Left ventricle myocardium inferior (tissue), 1 donor: ENCODE measurements around the gene CYP2A6. TPM values are rescaled to one million over a fixed set of nuclear protein-coding genes. Genes with fewer than 3 reads are reported as not detected.

Source experiments
- DNase-seq: peaks from one replicate; pipeline ENCODE4 v3.0.0-alpha.2; 2020
- H3K27ac ChIP-seq: fragments of 200-600 bp; replicated peaks from 2 replicates; pipeline ENCODE4 v1.8.0; 2021
- H3K27me3 ChIP-seq: fragments of 200-600 bp; 2 replicates; pipeline ENCODE4 v1.8.0; 2021; ENCODE audit warnings: low read depth
- H3K36me3 ChIP-seq: fragments of 200-600 bp; 2 replicates; pipeline ENCODE4 v1.8.0; 2021
- H3K4me1 ChIP-seq: fragments of 200-600 bp; 2 replicates; pipeline ENCODE4 v1.8.0; 2021
- H3K4me3 ChIP-seq: fragments of 200-600 bp; 2 replicates; pipeline ENCODE4 v1.8.0; 2021; ENCODE audit warnings: mild to moderate bottlenecking, moderate library complexity
- H3K9me3 ChIP-seq: fragments of 200-600 bp; replicated peaks from 2 replicates; pipeline ENCODE4 v1.8.0; 2021
- CTCF ChIP-seq: fragments of 200-600 bp; IDR thresholded peaks from 2 replicates; pipeline ENCODE4 v1.8.0; 2021; ENCODE audit warnings: antibody characterized with exemption, mild to moderate bottlenecking, borderline replicate concordance
- intact Hi-C: fragments of 100-400 bp; cut with micrococcal nuclease; formaldehyde crosslinking; loops from one replicate; pipeline ENCODE4 v1.11.0; 2022
- total RNA-seq: library from RNA; stranded (reverse); fragmentation: NEBNext Ultra II Directional; extraction: Animal tissue kit (Norgen Biotek cat#: 25700); gene quantifications from one replicate; pipeline ENCODE4 v1.2.1, GENCODE V29; 2021
- donor health status: DM: no; HTN: yes; CAD: no; lungs with severe emphysema.

The CYP2A6 gene
- total RNA-seq, 1 donor from 2014 or later, result not detected

GRCh38 chr19:40808021-40808325 is 42.3 kb downstream of the CYP2A6 start:
- peaks cover 96% of the 10 kb centered on the region for H3K4me1 ChIP-seq
- no peaks in the 10 kb centered on the region for H3K27me3 ChIP-seq
- peaks cover 28% of the 10 kb centered on the region for H3K36me3 ChIP-seq
- H3K9me3 ChIP-seq, result no peaks in the 10 kb centered on the region
- intact Hi-C loops, result no loop called here
- H3K27ac ChIP-seq, result peak overlapping the region; percentile 99
- TF ChIP-seq CTCF, result no peak
- DNase-seq, result no peak
- no peak overlapping the region for H3K4me3 ChIP-seq

GRCh38 chr19:40807147-40808020 is 42.9 kb downstream of the CYP2A6 start:
- H3K36me3 ChIP-seq, result peaks cover 28% of the 10 kb centered on the region
- H3K4me3 ChIP-seq, result peak overlapping the region; percentile 49
- no peak for DNase-seq
- H3K9me3 ChIP-seq, result no peaks in the 10 kb centered on the region
- peak overlapping the region; percentile 99 for H3K27ac ChIP-seq
- TF ChIP-seq CTCF, result peak; percentile 19
- H3K4me1 ChIP-seq, result peaks cover 96% of the 10 kb centered on the region
- no peaks in the 10 kb centered on the region for H3K27me3 ChIP-seq
- intact Hi-C loops, result no loop called here

- no peaks in the 10 kb centered on the region for H3K9me3 ChIP-seq
- peak; percentile 77 for DNase-seq
- no peaks in the 10 kb centered on the region for H3K27me3 ChIP-seq
- H3K4me1 ChIP-seq, result peaks cover 96% of the 10 kb centered on the region
- intact Hi-C loops, result no loop called here
- peak; percentile 88 for TF ChIP-seq CTCF
- peaks cover 36% of the 10 kb centered on the region for H3K36me3 ChIP-seq
- peak overlapping the region; percentile 99 for H3K27ac ChIP-seq
- peak overlapping the region; percentile 49 for H3K4me3 ChIP-seq
These were observed 43.7 kb downstream of the CYP2A6 start for GRCh38 chr19:40806423-40807146.

- peak overlapping the region; percentile 99 for H3K27ac ChIP-seq
- H3K27me3 ChIP-seq, result no peaks in the 10 kb centered on the region
- H3K36me3 ChIP-seq, result peaks cover 46% of the 10 kb centered on the region
- H3K4me1 ChIP-seq, result peaks cover 100% of the 10 kb centered on the region
- no peaks in the 10 kb centered on the region for H3K9me3 ChIP-seq
- intact Hi-C loops, result no loop called here
- H3K4me3 ChIP-seq, result peak overlapping the region; percentile 97
- no peak for DNase-seq
- no peak for TF ChIP-seq CTCF
These were observed 44.9 kb downstream of the CYP2A6 start for GRCh38 chr19:40805258-40805868.

GRCh38 chr19:40804783-40805242 is 45.4 kb downstream of the CYP2A6 start:
- TF ChIP-seq CTCF, result peak; percentile 27
- no peak for DNase-seq
- Histone ChIP-seq H3K4me3 (peak overlapping the region; percentile 97), H3K27ac (peak overlapping the region; percentile 99), H3K27me3 (no peaks in the 10 kb centered on the region), H3K4me1 (peaks cover 100% of the 10 kb centered on the region), H3K36me3 (peaks cover 47% of the 10 kb centered on the region), H3K9me3 (no peaks in the 10 kb centered on the region)
- intact Hi-C loops, result no loop called here
